NB4 (cell line): ENCODE data around the gene DHRS7.

Experiments
- MYC ChIP-seq: IDR thresholded peaks from 2 replicates; pipeline ENCODE4 v1.6.1; 2011; ENCODE audit warnings: low read depth, low read length
- POLR2A ChIP-seq: IDR thresholded peaks from 2 replicates; pipeline ENCODE4 v1.6.1; 2011; ENCODE audit warnings: mild to moderate bottlenecking; ENCODE audit not compliant: insufficient read length; ENCODE audit errors: extremely low read depth
- TF ChIP-seq, protein P1 (sequence below): IDR thresholded peaks from one replicate; pipeline ENCODE4 v1.5.1; 2012; ENCODE audit warnings: low read depth, low read length
- TF ChIP-seq, protein P2 (sequence below): IDR thresholded peaks from 2 replicates; pipeline ENCODE4 v1.6.1; 2011; ENCODE audit warnings: low read depth, low read length

DNA sequence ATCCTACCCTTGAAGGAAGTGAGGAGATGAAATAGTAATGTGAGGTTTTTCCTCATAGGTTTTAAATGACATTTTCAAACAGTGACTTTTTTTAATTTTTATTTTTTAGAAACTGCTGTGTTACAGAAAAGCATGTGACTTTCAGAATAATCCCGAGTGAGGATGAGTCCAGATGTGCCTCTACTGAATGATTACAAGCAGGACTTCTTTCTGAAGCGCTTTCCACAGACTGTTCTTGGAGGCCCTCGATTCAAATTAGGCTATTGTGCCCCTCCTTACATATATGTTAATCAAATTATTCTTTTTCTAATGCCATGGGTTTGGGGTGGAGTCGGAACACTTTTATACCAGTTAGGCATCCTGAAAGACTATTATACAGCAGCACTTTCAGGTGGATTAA is 57.7 kb downstream of the DHRS7 start:
- TF ChIP-seq, protein P1, sequence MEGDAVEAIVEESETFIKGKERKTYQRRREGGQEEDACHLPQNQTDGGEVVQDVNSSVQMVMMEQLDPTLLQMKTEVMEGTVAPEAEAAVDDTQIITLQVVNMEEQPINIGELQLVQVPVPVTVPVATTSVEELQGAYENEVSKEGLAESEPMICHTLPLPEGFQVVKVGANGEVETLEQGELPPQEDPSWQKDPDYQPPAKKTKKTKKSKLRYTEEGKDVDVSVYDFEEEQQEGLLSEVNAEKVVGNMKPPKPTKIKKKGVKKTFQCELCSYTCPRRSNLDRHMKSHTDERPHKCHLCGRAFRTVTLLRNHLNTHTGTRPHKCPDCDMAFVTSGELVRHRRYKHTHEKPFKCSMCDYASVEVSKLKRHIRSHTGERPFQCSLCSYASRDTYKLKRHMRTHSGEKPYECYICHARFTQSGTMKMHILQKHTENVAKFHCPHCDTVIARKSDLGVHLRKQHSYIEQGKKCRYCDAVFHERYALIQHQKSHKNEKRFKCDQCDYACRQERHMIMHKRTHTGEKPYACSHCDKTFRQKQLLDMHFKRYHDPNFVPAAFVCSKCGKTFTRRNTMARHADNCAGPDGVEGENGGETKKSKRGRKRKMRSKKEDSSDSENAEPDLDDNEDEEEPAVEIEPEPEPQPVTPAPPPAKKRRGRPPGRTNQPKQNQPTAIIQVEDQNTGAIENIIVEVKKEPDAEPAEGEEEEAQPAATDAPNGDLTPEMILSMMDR = no peak
- no peak for TF ChIP-seq MYC
- TF ChIP-seq, protein P2, sequence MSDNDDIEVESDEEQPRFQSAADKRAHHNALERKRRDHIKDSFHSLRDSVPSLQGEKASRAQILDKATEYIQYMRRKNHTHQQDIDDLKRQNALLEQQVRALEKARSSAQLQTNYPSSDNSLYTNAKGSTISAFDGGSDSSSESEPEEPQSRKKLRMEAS = no peak
- TF ChIP-seq POLR2A = no peak
